ENCODE measurements around the gene IQCF5.
"Not testable (repeated sequence)": the region's sequence is repeated elsewhere in the genome, so short reads cannot be mapped to it uniquely, and the experiment has no call there.

IQCF5 gene

GRCh38 chr3:51862886-51863285 is 12.5 kb downstream of the IQCF5 start:
- no peak for DNase-seq

GRCh38 chr3:51860703-51861665 is 14.4 kb downstream of the IQCF5 start, which contains the start of gene IQCF2:
Gene IQCF2, plus strand, starts transcription at chr3:51861615. Its CDS starts 52 bp downstream, at chr3:51861667.
- DNase-seq: no peak

DNA sequence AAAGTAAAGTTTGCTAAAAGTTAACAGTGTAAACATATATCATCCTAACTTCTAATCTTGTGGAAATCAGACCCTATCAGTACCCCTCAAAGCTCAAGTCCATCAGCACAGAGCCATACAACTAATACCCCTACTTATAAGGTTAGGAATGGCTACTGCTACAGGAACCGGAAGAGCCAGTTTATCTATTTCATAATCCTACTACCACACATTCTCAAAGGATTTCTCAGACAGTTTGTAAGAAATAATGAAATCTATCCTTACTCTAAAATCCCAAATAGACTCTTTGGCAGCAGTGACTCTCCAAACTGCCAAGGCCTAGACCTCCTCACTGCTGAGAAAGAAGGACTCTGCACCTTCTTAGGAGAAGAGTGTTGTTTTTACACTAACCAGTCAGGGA is 20.0 kb downstream of the IQCF5 start:
- DNase-seq: not testable (repeated sequence)

- no peak for DNase-seq
Observed at GRCh38 chr3:51845129-51845528, 30.3 kb downstream of the IQCF5 start.

DNA sequence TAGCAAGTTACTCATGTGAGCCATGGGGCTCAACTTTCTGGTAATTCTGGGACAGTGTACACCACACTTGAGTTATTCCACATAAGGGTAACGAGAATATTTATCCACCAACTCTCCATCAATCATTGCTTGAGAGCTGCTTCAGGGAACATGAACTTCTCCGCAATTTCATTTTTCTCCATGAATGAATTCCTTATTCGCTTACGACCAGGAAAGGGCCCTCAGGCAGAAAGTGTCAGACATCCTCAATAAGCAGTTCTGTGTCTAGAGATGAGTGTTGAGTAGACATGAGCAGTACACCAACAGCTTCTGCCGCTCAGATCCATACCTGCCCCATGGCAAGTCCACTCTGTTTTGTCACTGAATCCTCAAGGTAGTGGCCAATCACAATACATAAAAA is 38.8 kb downstream of the IQCF5 start:
- no peak for DNase-seq

- DNase-seq: no peak
Observed at GRCh38 chr3:51830836-51831385, 44.5 kb downstream of the IQCF5 start.

DNA sequence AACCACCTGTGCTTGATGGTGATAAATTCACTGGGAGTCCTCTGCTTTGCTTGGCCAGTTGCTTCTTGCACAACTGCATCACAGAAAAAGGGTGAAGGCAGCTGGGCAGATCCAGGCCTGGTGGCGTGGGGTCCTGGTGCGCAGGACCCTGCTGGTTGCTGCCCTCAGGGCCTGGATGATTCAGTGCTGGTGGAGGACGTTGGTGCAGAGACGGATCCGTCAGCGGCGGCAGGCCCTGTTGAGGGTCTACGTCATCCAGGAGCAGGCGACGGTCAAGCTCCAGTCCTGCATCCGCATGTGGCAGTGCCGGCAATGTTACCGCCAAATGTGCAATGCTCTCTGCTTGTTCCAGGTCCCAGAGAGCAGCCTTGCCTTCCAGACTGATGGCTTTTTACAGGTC is 45.1 kb downstream of the IQCF5 start:
- no peak for DNase-seq

- DNase-seq: no peak
Observed at GRCh38 chr3:51828297-51828696, 47.1 kb downstream of the IQCF5 start.
